Lung (tissue), 12 donors: Measurements from ENCODE around the gene MAST3. TPM values are rescaled to one million over a fixed set of nuclear protein-coding genes. Genes with fewer than 3 reads are reported as not detected.

Source experiments
- ATAC-seq: fragments of 200-7000 bp; cut with Tn5 transposase; one replicate; pipeline ENCODE4 v1.9.1; 2020; ENCODE audit warnings: moderate number of reproducible peaks; ENCODE audit not compliant: insufficient read depth, low FRiP score
- DNase-seq, 3 donors: peaks; one replicate each; pipeline ENCODE4 v3.0.0-alpha.2; 2013 to 2017
- H3K27ac ChIP-seq, 2 donors: one replicate each; pipeline ENCODE4 v1.5.1; 2013; ENCODE audit warnings: mild to moderate bottlenecking in 2 of 2, moderate library complexity in 2 of 2, control low read depth in 1 of 2, inconsistent platforms in 1 of 2, low read depth in 1 of 2, low read length in 1 of 2
- H3K27me3 ChIP-seq, 3 donors: one replicate each; pipeline ENCODE4 v1.5.1; 2013; ENCODE audit warnings: low read length in 2 of 3; ENCODE audit not compliant: control insufficient read depth in 3 of 3, insufficient read depth in 3 of 3
- H3K36me3 ChIP-seq, 4 donors: one replicate each; pipeline ENCODE4 v1.5.1; 2013; ENCODE audit warnings: low read length in 4 of 4, mild to moderate bottlenecking in 1 of 4, moderate library complexity in 1 of 4; ENCODE audit not compliant: control insufficient read depth in 4 of 4, insufficient read depth in 4 of 4
- H3K4me1 ChIP-seq, 5 donors: one replicate each; pipeline ENCODE4 v1.5.1; 2013; ENCODE audit warnings: low read length in 5 of 5, mild to moderate bottlenecking in 2 of 5, moderate library complexity in 1 of 5; ENCODE audit not compliant: control insufficient read depth in 5 of 5, insufficient read depth in 5 of 5
- H3K4me3 ChIP-seq: one replicate; pipeline ENCODE4 v1.5.1; 2013; ENCODE audit warnings: mild to moderate bottlenecking, control low read depth, moderate library complexity
- H3K9ac ChIP-seq, 2 donors: one replicate each; pipeline ENCODE4 v1.5.1; 2013; ENCODE audit warnings: low read length in 2 of 2, control low read depth in 1 of 2; ENCODE audit not compliant: insufficient read depth in 1 of 2
- H3K9me3 ChIP-seq, 4 donors: one replicate each; pipeline ENCODE4 v1.5.1; 2013; ENCODE audit warnings: low read length in 3 of 4, mild to moderate bottlenecking in 1 of 4, moderate library complexity in 1 of 4; ENCODE audit not compliant: control insufficient read depth in 4 of 4, insufficient read depth in 3 of 4
- CTCF ChIP-seq: IDR thresholded peaks from 2 replicates; pipeline ENCODE4 v1.5.1; 2012; ENCODE audit warnings: mild to moderate bottlenecking; ENCODE audit errors: control extremely low read depth, extremely low read depth
- WGBS, 2 donors: extraction: QIAGEN DNeasy Blood & Tissue Kit; methylation state at CpG; one replicate each; pipeline ENCODE4 v1.1.7; 2013; 5-methylcytosine and 5-hydroxymethylcytosine counted together
- polyA plus RNA-seq, 2 donors: library from polyadenylated mRNA; stranded (reverse); fragments of 200-250 nt; gene quantifications; one replicate each; pipeline ENCODE4 v1.2.1, GENCODE V29; 2013
- total RNA-seq, 2 donors: library from RNA; depleted of rRNA in 1 of 2; stranded (reverse); fragments of >200 nt in 1 of 2; gene quantifications; one replicate each; pipeline ENCODE4 v1.2.1, GENCODE V29; 2014 to 2021
- donor health status: control.
- donor health status: control.
- donor health status: Bipolar disorder and iron deficiency.
- donor health status: healthy.
- donor health status: DM: yes; HTN: yes; CAD: no.

MAST3 gene
- total and polyA plus RNA-seq, 4 donors: 5.0 to 24.0 (median 9.3) TPM

DNA sequence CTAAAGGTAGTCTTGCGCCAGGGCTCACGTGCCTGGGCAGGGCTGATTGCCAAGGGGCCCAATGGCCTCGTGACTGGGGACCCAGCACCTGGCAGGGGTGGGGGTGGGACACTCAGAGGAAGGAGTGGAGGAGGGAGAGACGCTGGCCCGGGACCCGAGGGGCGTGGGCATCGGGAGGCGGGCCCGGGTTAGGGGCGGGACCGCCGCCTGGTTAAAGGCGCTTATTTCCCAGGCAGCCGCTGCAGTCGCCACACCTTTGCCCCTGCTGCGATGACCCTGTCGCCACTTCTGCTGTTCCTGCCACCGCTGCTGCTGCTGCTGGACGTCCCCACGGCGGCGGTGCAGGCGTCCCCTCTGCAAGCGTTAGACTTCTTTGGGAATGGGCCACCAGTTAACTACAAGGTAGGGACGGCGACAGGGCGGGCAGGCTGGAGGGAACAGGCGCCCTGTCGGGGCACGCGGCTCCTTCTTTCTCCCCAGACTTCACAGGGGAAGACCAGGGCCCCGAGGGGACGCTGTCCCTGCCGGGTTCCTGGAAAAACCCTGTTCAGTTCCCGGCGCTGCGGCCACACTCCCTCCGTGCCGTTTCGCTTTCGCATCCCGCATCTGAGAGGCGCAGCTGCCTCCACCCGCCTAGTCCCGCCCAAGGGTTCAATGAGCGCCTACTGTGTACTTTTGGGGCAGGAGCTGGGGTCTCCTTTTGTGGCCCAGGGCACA is 76.2 kb downstream of the MAST3 start, which contains the start of gene IFI30:
Gene IFI30, plus strand, starts transcription at position 242 of the 717 bp plus-strand sequence. Its CDS starts 29 bp downstream, at position 271.
- H3K9ac ChIP-seq: peak within 1 kb of the TSS in 1 of 2 donors; percentile 63
- peaks cover 0 to 8% (median 4%) of the 10 kb centered on the region in 5 donors for H3K4me1 ChIP-seq
- ATAC-seq (peak; percentile 76), DNase-seq (peak; percentile 63 to 84 (median 75))
- no peaks in the 10 kb centered on the region for H3K9me3 ChIP-seq
- peak within 1 kb of the TSS; percentile 55 for H3K4me3 ChIP-seq
- H3K27ac ChIP-seq: peak within 1 kb of the TSS in 1 of 2 donors; percentile 86
- TF ChIP-seq CTCF: no peak
- peaks cover 0 to 20% (median 1%) of the 10 kb centered on the region in 4 donors for H3K36me3 ChIP-seq
- 1% methylated on average over 46 to 47 of the region's 47 CpGs for WGBS, 2 donors
- peaks cover 0 to 2% (median 0%) of the 10 kb centered on the region in 3 donors for H3K27me3 ChIP-seq

GRCh38 chr19:18174983-18175382 is 77.4 kb downstream of the MAST3 start:
- no peak for TF ChIP-seq CTCF
- H3K36me3 ChIP-seq: peaks cover 0 to 12% (median 0%) of the 10 kb centered on the region in 4 donors
- no peak overlapping the region for H3K27ac ChIP-seq
- 85 to 93% methylated on average over 11 of the region's 11 CpGs for WGBS, 2 donors
- ATAC-seq (no peak), DNase-seq (no peak)
- H3K9ac ChIP-seq: no peak overlapping the region
- H3K4me3 ChIP-seq: peak overlapping the region; percentile 24
- peaks cover 0 to 8% (median 4%) of the 10 kb centered on the region in 5 donors for H3K4me1 ChIP-seq
- H3K27me3 ChIP-seq: peaks cover 0 to 2% (median 0%) of the 10 kb centered on the region in 3 donors
- no peaks in the 10 kb centered on the region for H3K9me3 ChIP-seq

DNA sequence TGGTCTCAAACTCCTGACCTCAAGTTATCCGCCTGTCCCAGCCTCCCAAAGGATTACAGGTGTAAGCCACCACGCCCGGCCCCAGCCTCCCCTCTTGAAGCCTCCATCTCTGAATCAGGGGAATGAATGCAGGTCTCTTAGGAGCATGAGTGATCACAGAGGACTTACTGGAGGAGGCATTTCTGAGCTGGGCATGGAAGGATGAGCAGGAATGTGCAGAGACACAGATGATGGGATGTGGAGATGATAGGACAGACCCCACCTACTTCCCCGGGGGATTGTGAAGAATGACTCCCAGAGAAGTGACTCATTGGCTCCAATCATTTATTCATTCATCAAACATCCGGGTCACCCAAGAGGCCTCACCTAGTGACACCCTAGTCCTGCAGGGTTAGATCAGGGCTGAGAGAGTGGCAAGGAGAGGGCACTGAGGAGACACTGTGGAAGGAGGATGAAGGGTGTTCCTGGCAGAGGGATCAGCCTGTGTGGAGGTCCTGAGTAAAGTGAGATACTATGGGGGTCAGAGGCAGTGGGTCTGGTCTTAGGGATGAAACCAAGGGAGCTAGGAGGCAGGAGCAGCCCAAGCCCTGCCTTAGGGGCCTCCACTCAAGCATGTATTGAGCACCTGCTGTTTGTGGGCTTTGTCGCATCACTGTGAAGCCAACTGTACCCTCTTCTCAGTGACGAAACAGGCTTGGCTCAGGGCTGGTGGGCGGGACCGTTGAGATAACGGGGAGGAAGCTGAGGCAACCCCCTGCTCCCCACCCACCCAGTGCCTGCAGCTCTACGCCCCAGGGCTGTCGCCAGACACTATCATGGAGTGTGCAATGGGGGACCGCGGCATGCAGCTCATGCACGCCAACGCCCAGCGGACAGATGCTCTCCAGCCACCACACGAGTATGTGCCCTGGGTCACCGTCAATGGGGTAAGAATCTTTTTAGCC is 79.1 kb downstream of the MAST3 start:
- Histone ChIP-seq H3K4me3 (no peak overlapping the region), H3K27ac (no peak overlapping the region), H3K36me3 (peaks cover 0 to 9% (median 0%) of the 10 kb centered on the region in 4 donors), H3K4me1 (peaks cover 0 to 8% (median 4%) of the 10 kb centered on the region in 5 donors), H3K27me3 (peaks cover 0 to 2% (median 0%) of the 10 kb centered on the region in 3 donors), H3K9me3 (no peaks in the 10 kb centered on the region), H3K9ac (no peak overlapping the region)
- no peak for DNase-seq
- 74 to 81% methylated on average over 19 of the region's 19 CpGs for WGBS, 2 donors
- no peak for ATAC-seq
- no peak for TF ChIP-seq CTCF
